Measurements from ENCODE around the gene C1orf167.

- TF ChIP-seq GATA2 (IDR thresholded peaks at IDR 0.05; ENCODE audit: low read depth, low read length) (no peak), GATA3 (IDR thresholded peaks at IDR 0.05; ENCODE audit: low read depth, low read length) (no peak)
These were observed 43.7 kb downstream of the C1orf167 start, which contains the start of the genes CLCN6 and MTHFR for GRCh38 chr1:11805422-11806306.

All from SH-SY5Y (cell line).